Gastrocnemius medialis (tissue), 4 donors: Measurements from ENCODE around the gene ALG14.

ENCODE experiments used
- POLR2A ChIP-seq, 2 donors: fragments of 450-650 bp; IDR thresholded peaks; one replicate each; pipeline ENCODE4 v1.6.1; 2017; ENCODE audit warnings: antibody characterized with exemption in 2 of 2, mild to moderate bottlenecking in 2 of 2, moderate library complexity in 2 of 2
- TF ChIP-seq, protein P1 (sequence below), 5 experiments: fragments of 450-650 bp in 3 of 5; fragments of 200-600 bp in 2 of 5; sonication (generic) in 2 of 5; IDR thresholded peaks in 4 of 5; conservative IDR thresholded peaks in 1 of 5; 1 replicate in 4 of 5; 2 replicates in 1 of 5; pipeline ENCODE4 v1.5.1; 2016 to 2019; ENCODE audit warnings: antibody characterized with exemption in 5 of 5, mild to moderate bottlenecking in 3 of 5, moderate library complexity in 3 of 5

- TF ChIP-seq, protein P1, sequence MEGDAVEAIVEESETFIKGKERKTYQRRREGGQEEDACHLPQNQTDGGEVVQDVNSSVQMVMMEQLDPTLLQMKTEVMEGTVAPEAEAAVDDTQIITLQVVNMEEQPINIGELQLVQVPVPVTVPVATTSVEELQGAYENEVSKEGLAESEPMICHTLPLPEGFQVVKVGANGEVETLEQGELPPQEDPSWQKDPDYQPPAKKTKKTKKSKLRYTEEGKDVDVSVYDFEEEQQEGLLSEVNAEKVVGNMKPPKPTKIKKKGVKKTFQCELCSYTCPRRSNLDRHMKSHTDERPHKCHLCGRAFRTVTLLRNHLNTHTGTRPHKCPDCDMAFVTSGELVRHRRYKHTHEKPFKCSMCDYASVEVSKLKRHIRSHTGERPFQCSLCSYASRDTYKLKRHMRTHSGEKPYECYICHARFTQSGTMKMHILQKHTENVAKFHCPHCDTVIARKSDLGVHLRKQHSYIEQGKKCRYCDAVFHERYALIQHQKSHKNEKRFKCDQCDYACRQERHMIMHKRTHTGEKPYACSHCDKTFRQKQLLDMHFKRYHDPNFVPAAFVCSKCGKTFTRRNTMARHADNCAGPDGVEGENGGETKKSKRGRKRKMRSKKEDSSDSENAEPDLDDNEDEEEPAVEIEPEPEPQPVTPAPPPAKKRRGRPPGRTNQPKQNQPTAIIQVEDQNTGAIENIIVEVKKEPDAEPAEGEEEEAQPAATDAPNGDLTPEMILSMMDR (IDR thresholded peaks at IDR 0.05 in 4 of 5, conservative IDR thresholded peaks at IDR 0.05 in 1 of 5), result no peak
- no peak for TF ChIP-seq POLR2A (IDR thresholded peaks at IDR 0.05)
Observed at GRCh38 chr1:95029532-95029931, 43.2 kb downstream of the ALG14 start.
